HG02885 (cell line): ENCODE results near the gene FCHSD2.

Source experiments
- ATAC-seq: cut with Tn5 transposase; IDR thresholded peaks from one replicate; pipeline ENCODE4 v1.9.1; 2021; ENCODE audit warnings: mild to moderate bottlenecking; ENCODE audit not compliant: unreplicated experiment, poor library complexity

Gene FCHSD2

DNA sequence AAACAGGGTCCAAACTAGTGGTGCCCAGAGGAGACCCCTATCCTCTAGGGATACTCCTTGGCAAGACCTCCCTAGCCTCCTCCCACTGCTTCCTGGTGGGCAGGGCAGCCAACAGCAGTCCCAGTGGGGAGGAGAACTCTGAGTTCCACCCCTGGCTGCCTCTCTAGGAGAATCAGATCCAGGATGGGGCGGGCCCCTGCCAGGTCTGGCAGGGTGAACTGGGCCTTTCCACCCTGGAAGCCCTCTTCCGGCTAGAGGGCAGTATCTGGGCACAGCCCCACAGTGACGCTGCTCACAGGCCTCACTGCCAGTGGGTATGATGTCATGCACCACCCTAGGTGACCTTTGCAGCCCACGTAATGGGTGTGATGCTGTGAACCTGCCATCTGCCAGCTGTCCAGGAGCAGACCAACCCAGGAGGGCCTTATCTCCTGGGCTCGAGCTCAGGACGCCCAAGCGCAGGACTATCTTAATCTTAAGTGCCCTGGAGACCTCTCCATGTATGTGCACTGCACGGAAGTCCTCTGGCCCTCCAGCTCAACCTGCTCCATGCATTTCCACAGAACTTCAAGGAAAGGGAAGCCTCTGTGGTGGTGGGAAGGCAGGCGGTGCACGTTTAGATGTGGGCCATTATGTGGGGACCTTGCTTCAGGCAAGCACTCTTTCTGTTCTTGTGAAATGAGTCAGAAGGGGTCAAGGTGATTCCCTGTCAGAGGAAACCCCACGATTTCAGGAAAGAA is 31.8 kb upstream of the FCHSD2 start:
- ATAC-seq = no peak

DNA sequence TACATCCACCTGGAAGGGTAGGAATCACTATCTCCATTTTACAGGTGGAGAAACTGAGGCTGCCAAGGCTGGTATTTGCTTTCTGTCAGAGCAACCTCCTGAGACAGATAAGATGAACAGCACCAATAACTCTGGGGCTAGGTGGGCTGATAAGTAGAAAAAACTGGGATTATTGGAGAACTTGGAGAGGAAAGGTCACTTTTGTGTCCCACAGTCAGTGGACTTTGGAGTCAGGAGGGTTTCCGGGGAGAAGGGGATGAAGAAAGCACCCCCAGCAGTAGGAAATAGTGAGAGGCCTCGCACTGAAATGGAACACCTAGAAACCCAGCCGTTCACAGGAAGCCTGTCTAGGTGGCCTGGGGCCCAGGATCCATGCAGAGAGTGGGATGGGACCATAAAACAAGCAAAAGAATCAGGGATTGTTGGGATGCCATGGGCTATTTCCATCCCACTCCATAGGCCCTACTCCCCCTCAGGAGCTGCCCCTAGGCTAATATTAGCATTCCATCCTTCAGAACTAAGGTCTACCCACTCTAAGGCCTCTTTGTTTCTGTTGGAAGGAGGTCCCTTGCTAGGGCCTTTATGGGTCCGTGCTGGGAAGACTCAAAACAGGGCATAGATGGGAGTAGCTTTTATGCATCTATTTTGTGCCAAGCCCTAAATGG is 31.0 kb upstream of the FCHSD2 start:
- no peak for ATAC-seq

DNA sequence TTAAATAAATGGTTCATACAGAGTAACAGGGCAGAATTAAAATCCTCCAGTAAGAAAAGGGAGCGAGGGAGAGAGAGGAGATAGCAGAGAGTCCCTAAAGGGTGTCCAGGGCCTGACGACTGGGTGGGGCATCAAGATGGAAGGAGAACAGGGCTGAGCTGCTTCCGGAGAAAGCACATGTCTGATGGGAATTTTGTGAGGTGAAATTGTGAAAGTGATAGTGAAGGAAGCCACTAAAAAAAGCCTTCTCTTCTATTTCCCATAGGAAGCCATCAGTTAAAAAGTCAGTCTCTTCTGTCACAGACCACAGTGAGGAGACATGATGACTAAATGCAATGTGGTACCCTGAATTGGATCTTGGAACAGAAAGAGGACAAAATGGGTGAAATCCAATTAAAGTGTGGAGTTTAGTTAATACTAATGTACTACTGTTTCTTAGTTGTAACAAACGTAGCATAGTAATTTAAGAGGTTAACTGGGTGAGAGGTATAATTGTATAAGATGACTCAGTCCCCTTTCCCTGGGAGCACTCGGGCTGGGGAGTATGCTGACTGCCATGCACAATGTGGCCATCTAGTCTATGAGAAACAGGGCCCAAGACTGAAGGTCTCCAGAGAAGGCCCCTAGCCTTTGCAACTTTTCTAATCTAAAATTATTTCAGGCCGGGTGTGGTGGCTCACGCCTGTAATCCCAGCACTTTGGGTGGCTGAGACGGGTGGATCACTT is 29.5 kb upstream of the FCHSD2 start:
- no peak for ATAC-seq

DNA sequence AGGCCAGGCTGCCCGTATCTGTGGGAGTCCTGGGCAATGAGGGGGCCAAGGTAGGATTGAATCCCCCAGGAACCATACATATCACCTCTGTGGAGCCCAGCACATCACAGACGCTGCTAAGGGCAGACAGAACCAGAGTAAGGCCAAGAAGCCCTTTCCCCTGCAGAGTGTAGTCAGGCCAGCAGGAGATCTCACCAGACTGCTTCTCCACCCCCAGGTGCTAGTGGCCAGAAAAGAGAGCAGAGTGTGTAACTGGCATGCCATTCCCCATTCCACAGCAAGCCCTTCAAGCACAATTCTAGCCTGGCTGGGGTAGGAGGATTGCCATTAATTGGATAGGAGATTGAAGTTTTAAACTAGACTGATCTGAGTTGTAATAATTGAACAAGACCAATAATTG is 28.0 kb upstream of the FCHSD2 start:
- ATAC-seq = no peak

DNA sequence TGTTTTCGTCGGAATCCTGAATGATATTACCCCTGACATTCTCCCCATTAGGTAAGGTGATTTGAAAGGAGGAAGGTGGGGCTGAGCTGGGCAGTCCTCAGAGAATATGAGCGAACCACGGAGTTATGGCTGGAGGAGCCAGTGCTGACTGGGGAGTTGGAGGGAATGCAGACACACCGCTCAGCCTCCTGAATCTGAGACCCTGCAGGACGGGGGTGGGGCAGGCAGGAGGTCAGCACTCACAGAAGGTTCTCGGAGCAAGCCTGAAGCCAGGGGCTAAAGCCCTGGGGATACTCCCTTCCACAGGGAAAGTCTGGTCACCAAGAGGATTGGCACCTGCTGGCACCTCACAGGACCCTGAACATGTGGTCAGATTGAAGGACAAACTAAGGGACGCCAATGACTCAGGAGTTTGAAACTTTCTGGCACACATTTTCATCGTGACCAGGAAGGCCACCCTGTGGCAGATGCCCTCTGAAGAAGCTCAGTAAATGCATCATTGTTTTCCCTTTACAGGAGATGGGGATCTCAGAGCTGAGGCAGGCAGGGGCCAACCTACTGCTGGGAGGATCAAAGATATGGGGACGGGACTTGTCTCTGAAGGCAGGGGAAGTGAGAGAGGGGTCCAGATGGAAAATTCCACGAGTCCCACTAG is 26.9 kb upstream of the FCHSD2 start:
- ATAC-seq = no peak

DNA sequence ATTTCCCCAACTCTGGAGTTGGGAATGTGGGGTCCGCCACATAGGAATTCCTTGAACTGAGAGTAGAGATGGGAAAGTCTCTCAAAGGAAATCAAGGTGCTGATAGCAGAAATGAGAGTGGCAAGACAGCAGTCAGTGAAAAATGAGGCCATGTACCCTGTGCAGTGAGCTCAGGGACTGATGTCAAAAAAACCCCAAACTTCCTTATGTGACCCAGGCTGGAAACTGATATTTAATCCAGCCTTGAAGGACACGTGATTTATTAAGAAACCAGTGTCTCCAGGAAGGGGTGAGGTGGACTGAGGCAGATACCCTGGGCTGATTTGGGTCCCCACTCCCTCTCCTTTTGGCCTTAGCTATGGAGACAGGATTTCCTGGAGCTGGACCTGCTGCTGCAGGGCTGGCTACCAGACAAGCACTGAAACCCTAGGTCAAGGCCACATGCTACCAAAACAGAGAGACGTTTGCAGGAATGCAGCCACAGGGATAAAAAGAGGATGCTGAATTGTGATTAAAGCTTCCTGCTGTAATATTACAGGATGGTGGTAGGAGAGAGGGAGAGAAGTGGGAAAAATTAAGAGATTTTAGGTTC is 25.3 kb upstream of the FCHSD2 start:
- no peak for ATAC-seq

DNA sequence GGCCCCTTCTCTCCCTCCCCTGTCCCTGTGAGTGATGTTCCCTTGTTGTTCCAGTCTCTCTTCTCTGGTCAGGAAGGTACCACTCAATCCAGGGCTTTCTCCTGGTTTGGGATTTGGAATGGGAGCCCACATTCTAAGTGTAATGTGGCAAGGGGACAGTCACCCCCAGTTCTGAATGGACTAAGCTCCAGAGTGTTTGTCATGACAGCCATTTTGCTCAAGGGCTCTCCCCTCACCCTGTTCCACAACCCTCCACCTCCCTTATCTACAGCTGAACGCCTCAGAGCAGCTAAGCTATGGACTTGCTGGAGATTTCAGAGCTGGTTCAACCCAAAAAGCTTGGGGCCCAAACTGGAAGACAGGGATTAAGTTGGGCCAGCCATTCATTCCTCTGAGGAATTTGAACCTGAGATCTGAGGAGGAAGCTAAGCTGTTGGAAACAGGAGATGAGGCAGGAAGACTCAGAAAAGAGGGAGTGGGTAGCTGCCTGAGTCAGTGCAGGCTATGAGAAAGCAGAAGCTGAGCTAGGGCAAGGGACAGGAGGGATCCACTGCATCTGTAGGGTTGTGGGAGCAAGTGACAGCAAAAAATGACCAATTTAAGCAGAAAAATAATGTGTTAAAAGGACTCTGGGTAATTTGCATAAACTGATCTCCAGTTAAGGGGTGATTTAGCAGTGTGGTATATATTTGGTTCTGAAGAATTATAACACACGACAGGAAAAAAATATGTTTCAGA is 22.9 kb upstream of the FCHSD2 start:
- ATAC-seq = no peak

DNA sequence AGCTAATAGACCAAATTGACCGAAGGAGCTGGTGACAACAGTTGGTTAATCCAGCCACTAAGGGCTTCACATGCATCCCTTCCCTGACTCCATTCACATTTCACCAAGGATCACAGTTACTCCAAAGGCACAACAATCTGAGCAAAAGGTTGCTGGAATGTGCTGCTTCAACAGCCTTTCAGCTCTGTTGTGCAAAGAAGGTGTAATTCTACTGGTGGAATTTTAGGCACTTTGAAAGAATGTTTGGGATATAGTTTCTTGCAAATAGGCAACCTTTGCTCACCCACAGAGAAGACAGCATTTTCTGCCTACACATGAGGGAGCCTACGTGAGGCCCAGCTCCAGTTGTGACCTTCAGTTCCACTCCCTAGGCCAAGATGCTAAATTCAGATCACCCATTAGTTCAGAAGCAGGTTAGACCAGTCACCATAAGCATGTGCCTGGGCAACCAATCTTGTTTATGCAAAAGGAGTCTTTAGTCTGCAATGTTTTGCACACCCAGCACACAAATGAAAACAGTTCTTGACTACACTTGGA is 21.6 kb upstream of the FCHSD2 start:
- no peak for ATAC-seq

DNA sequence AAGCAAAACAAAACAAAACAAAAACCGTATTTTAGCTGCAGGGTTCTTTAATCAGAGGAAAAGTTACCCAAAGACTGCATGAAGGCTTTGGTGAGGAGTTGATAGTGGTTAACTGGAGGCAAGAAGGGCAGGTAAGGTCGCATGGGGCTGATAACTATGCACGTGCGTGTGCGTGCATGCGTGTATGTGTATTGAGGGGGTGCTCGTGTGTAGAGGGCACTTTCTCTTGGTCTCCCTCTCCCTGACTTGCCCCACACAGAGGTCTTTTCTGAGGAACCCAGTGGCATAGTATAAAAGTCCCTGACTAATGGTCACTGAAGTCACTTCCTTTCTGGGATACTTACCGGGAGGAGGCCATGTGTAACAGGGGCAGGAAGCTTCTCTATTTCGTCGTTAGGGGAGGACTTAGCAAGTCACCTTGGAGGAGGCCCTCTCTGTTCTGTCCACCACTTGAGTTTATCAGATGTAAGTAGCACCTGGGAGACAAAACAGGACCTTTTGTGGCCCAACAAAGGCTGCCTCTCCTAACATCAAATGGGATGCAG is 20.1 kb upstream of the FCHSD2 start:
- no peak for ATAC-seq

DNA sequence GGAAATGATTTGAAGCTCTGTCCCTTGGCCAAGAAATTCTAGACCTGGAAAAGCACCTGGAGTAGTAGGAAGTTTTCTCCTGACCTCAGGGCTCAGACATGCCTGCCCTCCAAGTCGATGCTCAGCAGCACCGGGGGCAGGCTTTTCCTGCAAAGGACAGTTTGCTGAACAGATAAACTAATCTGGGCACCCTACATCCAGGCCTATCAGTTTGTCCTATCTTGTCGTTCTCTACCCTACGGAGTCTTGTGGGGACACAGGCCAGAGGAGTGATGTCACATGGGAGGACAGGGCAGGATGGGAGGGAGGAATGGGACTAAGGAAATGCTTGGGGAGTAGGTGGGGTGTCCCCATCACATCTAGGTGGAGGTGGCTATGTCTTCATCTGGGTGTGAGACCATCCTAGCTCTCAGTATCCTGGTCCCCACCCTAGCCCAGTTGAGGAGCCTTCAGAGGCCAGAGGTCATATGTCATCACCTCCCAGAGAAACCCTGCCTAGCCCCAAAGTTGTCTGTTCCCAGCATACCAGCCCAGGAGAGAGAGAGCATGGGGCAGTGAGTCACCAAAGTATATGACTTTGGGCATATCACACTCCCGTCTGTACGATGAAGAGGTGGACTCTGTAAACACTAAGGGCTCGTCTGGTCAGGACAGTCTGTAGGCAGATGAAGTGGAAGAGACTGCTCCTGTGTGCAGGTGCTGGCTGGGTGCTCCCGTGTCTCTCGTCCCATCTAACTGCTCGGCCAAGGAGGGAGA is 18.1 kb upstream of the FCHSD2 start:
- no peak for ATAC-seq

DNA sequence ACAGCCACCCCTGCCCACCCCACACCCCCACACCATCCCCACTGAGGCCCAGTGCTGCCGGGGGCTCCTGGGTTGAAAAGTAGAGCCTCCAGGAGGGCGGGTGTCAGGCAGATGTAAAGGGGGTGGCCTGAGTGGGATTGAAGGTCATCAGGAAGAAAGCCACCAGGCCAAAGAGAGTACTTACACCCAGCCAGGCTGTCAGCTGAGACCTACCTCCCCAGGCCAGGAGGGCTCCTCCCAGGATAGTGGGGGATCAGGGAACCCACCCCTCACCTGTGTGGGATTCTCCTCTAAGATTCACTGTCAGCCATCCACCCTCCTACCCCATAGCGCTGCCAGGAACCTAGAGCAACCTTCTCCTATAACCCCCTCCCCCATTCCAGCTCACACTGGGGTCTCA is 17.2 kb upstream of the FCHSD2 start:
- no peak for ATAC-seq

DNA sequence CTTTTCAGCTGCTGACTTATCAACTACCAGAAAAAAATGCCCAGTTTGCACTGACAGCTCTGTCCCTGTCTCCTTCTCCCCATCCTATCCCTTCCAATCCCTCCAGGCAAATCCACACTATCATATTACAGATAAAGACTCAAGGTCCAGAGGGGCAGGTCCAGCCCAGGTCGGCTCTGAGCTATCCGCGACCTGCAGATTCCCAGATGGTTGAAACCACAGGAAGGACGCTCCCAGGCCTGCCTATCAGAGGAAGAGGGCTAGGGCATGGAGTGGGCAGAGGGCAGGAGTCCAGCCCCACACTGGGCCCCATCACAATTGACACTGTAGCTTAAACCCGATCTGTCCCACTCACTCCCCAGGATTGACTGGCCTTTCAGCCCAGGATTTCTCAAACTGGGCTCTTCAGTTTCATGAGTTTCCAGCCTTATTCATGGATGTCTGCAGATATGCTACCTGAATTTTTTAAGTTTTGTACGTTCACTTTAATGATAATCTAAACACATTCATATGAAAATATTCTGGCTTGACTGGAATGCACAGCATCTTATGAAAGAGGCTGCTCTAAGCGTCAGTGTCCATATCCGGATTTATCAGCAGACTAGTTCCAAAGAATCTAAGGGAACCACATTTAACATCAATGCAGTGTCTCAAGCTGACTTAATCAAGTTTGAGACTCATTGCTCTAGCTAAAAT is 16.4 kb upstream of the FCHSD2 start:
- no peak for ATAC-seq

DNA sequence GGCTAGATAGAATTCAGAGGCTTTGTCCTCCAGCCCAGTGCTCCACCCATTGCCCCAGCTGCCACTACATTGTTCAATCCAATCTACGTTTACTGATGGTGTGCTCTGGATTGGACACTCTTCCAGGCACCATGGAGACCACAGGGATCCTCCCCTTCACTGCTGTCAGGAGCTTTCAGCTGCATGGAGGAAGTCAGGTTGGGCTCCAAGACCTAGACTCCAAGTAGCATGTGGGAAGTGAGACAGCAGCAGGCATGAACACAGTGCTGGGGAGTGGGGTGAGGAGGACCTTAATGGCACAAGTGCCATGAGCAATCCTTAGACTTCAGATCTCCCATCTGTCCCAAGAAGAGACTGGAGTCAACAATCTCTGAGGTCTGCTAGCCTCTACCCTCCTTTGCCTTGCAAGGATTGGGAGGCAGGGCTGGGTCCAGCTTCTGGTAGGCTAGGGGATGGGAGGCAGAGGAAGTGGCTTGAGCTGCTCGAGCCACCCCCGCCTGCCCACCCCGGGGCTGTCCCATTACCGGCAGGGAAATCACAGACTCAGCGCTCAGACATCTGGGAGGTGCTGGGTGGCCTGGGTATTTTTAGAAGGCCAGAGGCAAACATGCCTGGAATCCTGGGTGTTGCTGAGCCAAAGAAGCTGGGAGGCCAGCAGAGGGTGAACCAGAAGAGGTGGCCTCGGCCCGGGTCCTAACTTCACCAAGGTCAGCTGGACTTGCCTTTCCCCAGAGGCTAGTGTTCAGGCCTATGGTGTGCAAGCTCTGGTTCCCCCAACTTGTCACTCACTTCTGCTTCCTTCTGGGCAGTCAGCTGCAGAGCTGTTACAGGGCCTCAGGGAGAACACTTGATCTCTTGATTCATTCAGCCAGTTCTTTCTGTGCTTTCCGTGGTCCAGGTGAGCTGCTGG is 15.2 kb upstream of the FCHSD2 start:
- ATAC-seq = peak; percentile 36

DNA sequence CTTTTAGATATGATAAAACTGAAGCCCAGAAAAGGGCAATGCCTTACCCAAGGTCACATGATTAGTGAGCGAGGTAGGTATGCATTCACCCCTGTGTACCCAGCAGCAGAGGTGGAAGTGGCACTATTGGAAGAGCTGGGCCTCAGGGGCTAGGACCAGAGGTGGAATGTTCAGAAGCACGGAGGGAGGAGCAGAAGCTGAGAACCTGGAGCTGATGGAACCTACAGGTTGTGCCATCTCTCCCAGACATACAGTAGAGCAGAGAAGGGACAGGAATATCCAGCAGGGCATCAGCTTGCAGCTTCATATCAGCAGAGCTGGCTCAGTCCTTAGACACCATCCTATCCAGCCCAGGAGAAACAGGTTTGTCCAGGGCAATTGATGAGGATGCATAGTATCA is 14.6 kb upstream of the FCHSD2 start:
- no peak for ATAC-seq

DNA sequence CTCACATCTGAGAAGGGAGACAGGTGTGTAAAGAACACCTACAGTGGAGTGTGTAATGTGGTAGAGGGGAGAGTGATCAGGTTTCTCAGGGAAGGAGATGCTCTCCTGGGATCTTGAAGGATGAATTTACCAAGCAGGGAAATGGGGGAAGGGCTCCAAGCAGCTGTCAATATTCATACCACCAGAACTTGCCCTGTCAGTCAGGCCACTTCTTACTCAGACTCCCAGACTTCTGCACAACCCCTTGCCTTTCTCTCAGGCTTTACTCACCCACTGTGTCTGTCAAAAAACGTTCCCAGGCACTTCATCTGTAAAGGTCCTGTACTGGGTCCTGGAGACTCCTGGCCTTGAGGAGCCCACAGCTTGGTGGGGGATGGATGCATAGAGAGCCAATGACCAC is 14.0 kb upstream of the FCHSD2 start:
- no peak for ATAC-seq

DNA sequence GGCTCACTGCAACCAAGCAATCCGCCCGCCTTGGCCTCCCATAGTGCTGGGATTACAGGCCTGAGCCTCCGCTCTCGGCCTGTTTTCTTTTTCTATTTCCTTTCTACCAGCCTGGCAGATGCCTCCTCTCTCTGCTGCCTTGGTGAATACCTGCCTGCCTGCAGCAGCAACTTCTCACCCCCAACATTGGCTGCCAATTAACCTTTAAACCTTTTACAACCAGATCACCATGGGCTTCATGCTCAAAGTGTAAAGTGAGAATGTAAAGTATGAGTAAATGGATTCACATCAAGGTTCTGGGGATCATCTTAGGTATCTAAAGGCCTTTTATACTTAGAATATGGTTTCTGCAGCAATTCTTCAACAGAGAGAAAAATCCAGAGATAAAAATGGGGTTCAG is 13.0 kb upstream of the FCHSD2 start:
- ATAC-seq = no peak

DNA sequence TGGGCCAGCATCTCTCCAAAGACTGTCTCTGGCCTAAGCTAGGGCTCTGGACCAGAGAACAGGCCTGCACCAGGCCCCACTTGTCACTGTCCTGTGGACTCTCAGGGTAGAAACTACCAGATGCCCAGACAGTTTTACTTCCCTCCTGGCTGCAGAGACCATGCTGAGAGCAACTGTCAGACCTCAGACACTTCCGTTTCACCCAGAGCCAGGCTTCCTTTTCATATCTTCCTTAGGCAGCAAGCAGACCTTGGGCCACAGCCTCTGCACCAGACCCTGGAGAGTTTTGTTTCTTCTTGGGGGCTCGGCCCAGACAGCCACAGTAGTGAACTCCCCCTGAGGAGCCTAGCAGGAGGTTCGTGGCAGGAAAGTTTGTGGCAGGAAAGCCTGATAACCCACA is 12.1 kb upstream of the FCHSD2 start:
- ATAC-seq = peak; percentile 38
